Endothelial cell of umbilical vein (primary cell): ENCODE data around the gene DEGS2. TPM values are rescaled to one million over a fixed set of nuclear protein-coding genes. Genes with fewer than 3 reads are reported as not detected.

ENCODE experiments used
- BruUV-seq: library from RNA; stranded (reverse); fragments of 400-500 nt; replicated peaks from 2 replicates; lab custom pipeline; 2021; lab: Mats Ljungman, UMichigan
- CTCF ChIA-PET: fragments of 300-600, 350-600 bp; sonication (Branson Sonifier 250); formaldehyde crosslinking; loops from one replicate; lab custom pipeline; 2021; ENCODE audit warnings: antibody characterized with exemption, inconsistent platforms; lab: Charles Lee
- POLR2A ChIA-PET: fragments of 300-600, 350-600 bp; sonication (Branson Sonifier 250); formaldehyde crosslinking; loops from one replicate; lab custom pipeline; 2021; ENCODE audit warnings: antibody characterized with exemption, inconsistent platforms; lab: Charles Lee
- DNase-seq: peaks from one replicate; pipeline ENCODE4 v3.0.0-alpha.2; 2011; ENCODE audit warnings: low read depth, low spot score
- FAIRE-seq: peaks from 2 replicates; lab custom pipeline; 2011; peaks lifted over from hg19 to GRCh38; lab: Jason Lieb, UNC
- H2AFZ ChIP-seq: 2 replicates; pipeline ENCODE4 v1.6.0; 2012; ENCODE audit warnings: low read depth, low read length, control low read depth, inconsistent platforms
- H3K27ac ChIP-seq: 2 replicates; pipeline ENCODE4 v1.5.1; 2011; ENCODE audit warnings: low read depth, mild to moderate bottlenecking, control low read depth, low read length, moderate library complexity; ENCODE audit not compliant: insufficient read depth
- H3K27me3 ChIP-seq, 2 experiments: 2 replicates each; pipeline versions ENCODE4 v1.6.0 to v1.6.1; 2011; ENCODE audit warnings: low read length in 2 of 2, mixed read lengths in 1 of 2; ENCODE audit not compliant: control insufficient read depth in 2 of 2, insufficient read depth in 2 of 2
- H3K36me3 ChIP-seq, 2 experiments: 2 replicates in 1 of 2; 3 replicates in 1 of 2; pipeline ENCODE4 v1.5.1; 2011; ENCODE audit warnings: low read length in 2 of 2, mild to moderate bottlenecking in 1 of 2, moderate library complexity in 1 of 2; ENCODE audit not compliant: control insufficient read depth in 2 of 2, insufficient read depth in 2 of 2; ENCODE audit errors: extremely low read depth in 1 of 2
- H3K4me1 ChIP-seq: 3 replicates; pipeline ENCODE4 v1.5.1; 2011; ENCODE audit warnings: mild to moderate bottlenecking, low read length; ENCODE audit not compliant: control insufficient read depth, insufficient read depth; ENCODE audit errors: extremely low read depth
- H3K4me2 ChIP-seq: 2 replicates; pipeline ENCODE4 v1.6.1; 2011; ENCODE audit warnings: low read length, control low read depth, mixed read lengths; ENCODE audit not compliant: insufficient read depth
- H3K4me3 ChIP-seq, 3 experiments: fragments of 200-600 bp in 1 of 3; sonication (generic), shearing (Covaris generic) in 1 of 3; replicated peaks in 1 of 3; 2 replicates each; pipeline ENCODE4 v1.5.1; 2011 to 2016; ENCODE audit warnings: control low read depth in 3 of 3, low read length in 3 of 3, mild to moderate bottlenecking in 2 of 3, inconsistent platforms in 1 of 3, low read depth in 1 of 3, moderate library complexity in 1 of 3; ENCODE audit not compliant: insufficient read depth in 1 of 3
- H3K79me2 ChIP-seq: 2 replicates; pipeline ENCODE4 v1.6.0; 2012; ENCODE audit warnings: low read length, inconsistent platforms; ENCODE audit not compliant: control insufficient read depth, insufficient read depth
- H3K9ac ChIP-seq: replicated peaks from 2 replicates; pipeline ENCODE3; 2011; ENCODE audit warnings: low read length, control low read depth; ENCODE audit not compliant: insufficient read depth; ENCODE audit errors: extremely low read depth
- H3K9me1 ChIP-seq: replicated peaks from 3 replicates; pipeline ENCODE4 v1.6.0; 2011; ENCODE audit warnings: mild to moderate bottlenecking, low read length; ENCODE audit not compliant: control insufficient read depth, insufficient read depth; ENCODE audit errors: extremely low read depth
- H3K9me3 ChIP-seq: replicated peaks from 2 replicates; pipeline ENCODE4 v1.5.1; 2012; ENCODE audit warnings: low read length, inconsistent platforms; ENCODE audit not compliant: control insufficient read depth, insufficient read depth
- H4K20me1 ChIP-seq: replicated peaks from 2 replicates; pipeline ENCODE3; 2011; ENCODE audit warnings: mild to moderate bottlenecking, low read length; ENCODE audit not compliant: control insufficient read depth, insufficient read depth; ENCODE audit errors: extremely low read depth
- EZH2 ChIP-seq: IDR thresholded peaks from 2 replicates; pipeline ENCODE4 v1.6.1; 2012; ENCODE audit warnings: borderline replicate concordance, low read depth, mild to moderate bottlenecking, moderate library complexity, low read length, inconsistent platforms; ENCODE audit not compliant: severe bottlenecking
- FOS ChIP-seq: IDR thresholded peaks from 2 replicates; pipeline ENCODE4 v1.6.1; 2011; ENCODE audit warnings: mild to moderate bottlenecking, low read length, moderate library complexity, borderline replicate concordance; ENCODE audit not compliant: insufficient read depth
- GATA2 ChIP-seq: IDR thresholded peaks from 2 replicates; pipeline ENCODE4 v1.7.0; 2011; ENCODE audit warnings: low read depth, mild to moderate bottlenecking, moderate library complexity, mixed read lengths, low read length; ENCODE audit not compliant: insufficient read length, insufficient read depth
- JUN ChIP-seq: IDR thresholded peaks from 2 replicates; pipeline ENCODE4 v1.6.1; 2011; ENCODE audit warnings: borderline replicate concordance, low read depth; ENCODE audit not compliant: insufficient read length, insufficient read depth
- MYC ChIP-seq: IDR thresholded peaks from one replicate; pipeline ENCODE4 v1.6.1; 2011; ENCODE audit warnings: mild to moderate bottlenecking, low read depth, low read length
- POLR2A ChIP-seq: IDR thresholded peaks from 2 replicates; pipeline ENCODE4 v1.6.1; 2012; ENCODE audit warnings: low read depth, mild to moderate bottlenecking, control low read depth, low read length
- POLR2AphosphoS5 ChIP-seq: IDR thresholded peaks from 2 replicates; pipeline ENCODE4 v1.6.1; 2012; ENCODE audit warnings: low read depth, mild to moderate bottlenecking, control low read depth, low read length, moderate library complexity; ENCODE audit not compliant: insufficient read depth
- dilution Hi-C: fragments of 300-500 bp; cut with MboI; formaldehyde crosslinking; loops from one replicate; pipeline ENCODE4 v1.15.0; 2019; ENCODE audit warnings: low sequenced_read_pairs; ENCODE audit not compliant: extremely low pct_ligation_motif_present
- intact Hi-C: fragments of 100-400 bp; cut with micrococcal nuclease; formaldehyde crosslinking; loops from one replicate; pipeline ENCODE4 v1.10.0; 2022
- polyA plus RNA-seq, 4 experiments: library from polyadenylated mRNA; depleted of rRNA in 3 of 4; stranded (reverse) in 3 of 4; unstranded in 1 of 4; fragments of >200 nt; gene quantifications; 2 replicates each; pipeline versions ENCODE4 v1.2.1 to v1.2.3, GENCODE V29; 2011 to 2012; ENCODE audit warnings: missing spikeins in 1 of 4
- total RNA-seq: library from RNA; stranded (reverse); gene quantifications from 2 replicates; pipeline ENCODE4 v1.2.3, GENCODE V29; 2021
- TF ChIP-seq, protein P1 (sequence below): IDR thresholded peaks from 2 replicates; pipeline ENCODE4 v1.6.1; 2011; ENCODE audit not compliant: insufficient read depth, insufficient read length
- TF ChIP-seq, protein P2 (sequence below), 2 donors: IDR thresholded peaks; 1 replicate in 1 of 2; 2 replicates in 1 of 2; pipeline ENCODE4 v1.5.1; 2011; ENCODE audit warnings: low read length in 2 of 2, mild to moderate bottlenecking in 2 of 2, moderate library complexity in 2 of 2, control low read depth in 1 of 2, inconsistent platforms in 1 of 2, low read depth in 1 of 2; ENCODE audit not compliant: insufficient read depth in 1 of 2; ENCODE audit errors: extremely low read depth in 1 of 2

Gene DEGS2
- total and polyA plus RNA-seq, 2 donors (not counting 3 experiments of a cell fraction or from before 2014, with no cell fraction given), result 0.06 TPM; not detected in 1

DNA sequence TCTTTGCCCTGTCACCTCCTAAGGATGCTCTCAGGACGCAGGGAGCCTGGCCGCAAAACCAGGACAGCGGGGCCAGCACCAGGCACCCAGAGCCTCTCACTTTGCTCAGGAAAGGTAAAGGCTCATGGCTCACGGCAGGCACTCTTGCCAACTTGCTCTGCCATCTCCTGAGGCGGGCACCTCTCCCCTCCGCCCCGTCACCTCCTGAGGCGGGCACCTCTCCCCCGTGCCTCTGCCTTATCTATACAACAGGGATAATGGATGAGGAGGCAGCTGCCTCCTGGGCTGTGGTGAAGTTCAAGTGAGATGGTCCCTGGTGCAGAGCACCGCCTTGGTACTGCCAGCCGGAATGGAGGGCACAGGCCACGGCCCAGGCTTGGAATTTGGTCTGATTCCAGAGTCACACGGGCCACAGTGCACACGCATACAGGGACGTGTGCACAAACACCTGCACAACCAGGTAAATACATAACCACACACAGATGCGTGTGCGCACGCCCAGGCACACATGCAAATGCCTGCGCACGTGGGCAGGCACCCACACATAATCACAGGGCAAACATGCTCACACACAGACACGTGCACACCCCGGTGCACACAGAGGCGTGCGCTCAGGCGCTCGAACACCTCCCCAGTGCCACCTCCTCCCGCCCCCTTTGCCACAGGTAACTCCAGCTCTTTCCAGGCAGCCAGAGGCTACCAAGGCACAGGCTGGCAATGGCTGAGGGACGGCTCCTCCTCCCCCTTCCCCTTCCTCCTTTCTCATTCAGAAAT, 11.6 kb downstream of the DEGS2 start:
- intact Hi-C loops, result no loop called here
- TF ChIP-seq FOS (no peak), MYC (no peak), POLR2AphosphoS5 (no peak), EZH2 (no peak), GATA2 (no peak), POLR2A (no peak), JUN (no peak)
- TF ChIP-seq, protein P1, sequence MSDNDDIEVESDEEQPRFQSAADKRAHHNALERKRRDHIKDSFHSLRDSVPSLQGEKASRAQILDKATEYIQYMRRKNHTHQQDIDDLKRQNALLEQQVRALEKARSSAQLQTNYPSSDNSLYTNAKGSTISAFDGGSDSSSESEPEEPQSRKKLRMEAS, result no peak
- TF ChIP-seq, protein P2, sequence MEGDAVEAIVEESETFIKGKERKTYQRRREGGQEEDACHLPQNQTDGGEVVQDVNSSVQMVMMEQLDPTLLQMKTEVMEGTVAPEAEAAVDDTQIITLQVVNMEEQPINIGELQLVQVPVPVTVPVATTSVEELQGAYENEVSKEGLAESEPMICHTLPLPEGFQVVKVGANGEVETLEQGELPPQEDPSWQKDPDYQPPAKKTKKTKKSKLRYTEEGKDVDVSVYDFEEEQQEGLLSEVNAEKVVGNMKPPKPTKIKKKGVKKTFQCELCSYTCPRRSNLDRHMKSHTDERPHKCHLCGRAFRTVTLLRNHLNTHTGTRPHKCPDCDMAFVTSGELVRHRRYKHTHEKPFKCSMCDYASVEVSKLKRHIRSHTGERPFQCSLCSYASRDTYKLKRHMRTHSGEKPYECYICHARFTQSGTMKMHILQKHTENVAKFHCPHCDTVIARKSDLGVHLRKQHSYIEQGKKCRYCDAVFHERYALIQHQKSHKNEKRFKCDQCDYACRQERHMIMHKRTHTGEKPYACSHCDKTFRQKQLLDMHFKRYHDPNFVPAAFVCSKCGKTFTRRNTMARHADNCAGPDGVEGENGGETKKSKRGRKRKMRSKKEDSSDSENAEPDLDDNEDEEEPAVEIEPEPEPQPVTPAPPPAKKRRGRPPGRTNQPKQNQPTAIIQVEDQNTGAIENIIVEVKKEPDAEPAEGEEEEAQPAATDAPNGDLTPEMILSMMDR (IDR thresholded peaks at IDR 0.05; ENCODE audit: extremely low read depth in 1 of 2, insufficient read depth in 1 of 2, low read depth in 1 of 2, low read length in 2 of 2), result no peak
- H3K27ac ChIP-seq, result no peak overlapping the region
- no peaks in the 10 kb centered on the region for H4K20me1 ChIP-seq
- no peak for FAIRE-seq
- H3K79me2 ChIP-seq, result no peaks in the 10 kb centered on the region
- H3K36me3 ChIP-seq, result no peaks in the 10 kb centered on the region
- no peaks in the 10 kb centered on the region for H3K27me3 ChIP-seq
- H3K9me3 ChIP-seq, result no peaks in the 10 kb centered on the region
- BruUV-seq, result no TSS peak
- H3K9me1 ChIP-seq, result no peaks in the 10 kb centered on the region
- peaks cover 4% of the 10 kb centered on the region for H3K4me1 ChIP-seq
- CTCF ChIA-PET, result interaction anchor here (1.1 kb wide), 1 partner anchor 45 kb away, joined by 3 read pairs; no protein-coding TSS in a partner anchor
- H3K9ac ChIP-seq, result no peak overlapping the region
- no peak overlapping the region for H3K4me2 ChIP-seq
- no peak overlapping the region for H2AFZ ChIP-seq
- dilution Hi-C loops, result no loop called here
- no peak for DNase-seq
- POLR2A ChIA-PET, result no interaction called here
- no peak overlapping the region for H3K4me3 ChIP-seq
